ENCODE data around the gene ABHD12.

The ABHD12 gene

DNA sequence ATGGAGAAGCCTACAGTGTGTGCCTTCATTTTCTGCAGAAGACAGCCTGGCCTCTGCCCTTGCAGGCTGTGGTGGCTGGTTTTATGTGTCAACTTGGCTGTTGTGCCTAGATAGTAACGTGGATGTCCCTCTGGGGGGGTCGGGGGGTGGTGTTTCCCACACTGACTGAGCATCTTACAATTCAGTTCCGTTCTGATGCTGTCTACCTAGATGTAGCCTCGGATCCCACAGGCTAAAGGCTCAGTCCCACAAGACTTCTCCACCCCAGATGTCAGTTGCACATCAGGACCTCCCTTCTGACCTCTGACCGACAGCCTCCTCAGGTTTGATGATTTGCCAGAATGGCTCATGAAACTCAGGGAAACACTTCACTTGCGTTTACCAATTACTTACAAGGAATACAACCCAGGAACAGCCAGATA is 138.4 kb downstream of the ABHD12 start:
- Histone ChIP-seq H3K9me3 (ENCODE audit: control insufficient read depth in 2 of 2, low read length in 2 of 2) (no peaks in the 10 kb centered on the region), H3K27me3 (ENCODE audit: control insufficient read depth in 2 of 2, insufficient read depth in 2 of 2, low read length in 2 of 2) (no peaks in the 10 kb centered on the region), H3K9ac (ENCODE audit: low read depth in 1 of 2, low read length in 2 of 2) (peak overlapping the region; percentile 38 to 92), H3K27ac (ENCODE audit: low read depth in 2 of 2, low read length in 2 of 2) (peak overlapping the region; percentile 84 to 96), H3K4me3 (ENCODE audit: low read length in 2 of 2) (peak overlapping the region; percentile 45 to 91), H3K4me1 (ENCODE audit: control insufficient read depth in 2 of 2, insufficient read depth in 2 of 2, low read length in 2 of 2) (peaks cover 38 to 65% of the 10 kb centered on the region in 2 donors), H3K36me3 (ENCODE audit: control insufficient read depth in 2 of 2, insufficient read depth in 2 of 2, low read length in 2 of 2) (peaks cover 4 to 16% of the 10 kb centered on the region in 2 donors)

DNA sequence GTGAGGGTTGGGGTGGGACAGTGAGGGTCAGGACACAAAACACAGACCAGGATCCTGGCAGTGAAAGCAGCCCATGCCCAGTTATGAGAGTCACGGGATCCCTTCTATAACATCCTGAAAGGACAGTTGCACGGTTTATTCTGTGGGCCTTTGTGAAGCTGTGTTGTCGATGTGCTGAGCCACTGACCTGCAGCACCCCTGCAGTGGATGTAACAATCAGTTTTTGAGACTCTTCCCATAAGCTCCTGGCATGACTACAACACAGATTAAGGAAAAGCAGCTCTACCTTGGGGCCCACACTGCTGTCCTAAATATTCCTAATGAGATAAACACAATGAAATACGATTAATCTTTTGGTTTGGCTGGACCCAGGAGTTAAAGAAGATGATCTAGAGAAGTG is 139.1 kb downstream of the ABHD12 start:
- peak overlapping the region in 1 of 2 donors; percentile 96 for H3K27ac ChIP-seq (ENCODE audit: low read depth in 2 of 2, low read length in 2 of 2)
- H3K4me1 ChIP-seq (ENCODE audit: control insufficient read depth in 2 of 2, insufficient read depth in 2 of 2, low read length in 2 of 2), result peaks cover 44 to 64% of the 10 kb centered on the region in 2 donors
- peaks cover 4 to 11% of the 10 kb centered on the region in 2 donors for H3K36me3 ChIP-seq (ENCODE audit: control insufficient read depth in 2 of 2, insufficient read depth in 2 of 2, low read length in 2 of 2)
- H3K9ac ChIP-seq (ENCODE audit: low read depth in 1 of 2, low read length in 2 of 2), result peak overlapping the region in 1 of 2 donors; percentile 92
- H3K9me3 ChIP-seq (ENCODE audit: control insufficient read depth in 2 of 2, low read length in 2 of 2), result no peaks in the 10 kb centered on the region
- peak overlapping the region; percentile 45 to 91 for H3K4me3 ChIP-seq (ENCODE audit: low read length in 2 of 2)
- no peaks in the 10 kb centered on the region for H3K27me3 ChIP-seq (ENCODE audit: control insufficient read depth in 2 of 2, insufficient read depth in 2 of 2, low read length in 2 of 2)

DNA sequence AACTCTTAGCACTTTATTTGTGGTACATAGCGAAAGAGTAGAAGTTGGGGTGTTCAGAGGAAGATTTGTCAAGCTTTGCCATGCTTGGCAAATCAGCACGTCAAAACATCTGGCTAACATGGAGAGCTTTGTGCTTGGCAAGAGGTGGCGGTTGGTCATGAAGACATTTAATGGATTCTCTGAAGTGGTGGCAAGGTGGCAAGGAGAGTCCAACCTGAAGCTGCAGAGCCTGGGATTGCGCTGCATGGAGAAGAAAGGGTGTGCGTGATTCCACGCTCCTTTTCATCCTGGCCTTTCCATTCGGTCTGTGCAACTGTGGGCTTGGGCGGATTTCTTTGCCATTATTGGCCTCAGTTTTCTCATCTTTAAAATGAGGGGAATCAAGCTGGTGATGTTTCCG is 139.6 kb downstream of the ABHD12 start:
- Histone ChIP-seq H3K4me3 (ENCODE audit: low read length in 2 of 2) (peak overlapping the region; percentile 91 to 93), H3K9me3 (ENCODE audit: control insufficient read depth in 2 of 2, low read length in 2 of 2) (no peaks in the 10 kb centered on the region), H3K27ac (ENCODE audit: low read depth in 2 of 2, low read length in 2 of 2) (peak overlapping the region in 1 of 2 donors; percentile 96), H3K4me1 (ENCODE audit: control insufficient read depth in 2 of 2, insufficient read depth in 2 of 2, low read length in 2 of 2) (peaks cover 49 to 66% of the 10 kb centered on the region in 2 donors), H3K36me3 (ENCODE audit: control insufficient read depth in 2 of 2, insufficient read depth in 2 of 2, low read length in 2 of 2) (peaks cover 4 to 9% of the 10 kb centered on the region in 2 donors), H3K27me3 (ENCODE audit: control insufficient read depth in 2 of 2, insufficient read depth in 2 of 2, low read length in 2 of 2) (no peaks in the 10 kb centered on the region), H3K9ac (ENCODE audit: low read depth in 1 of 2, low read length in 2 of 2) (peak overlapping the region in 1 of 2 donors; percentile 92)

DNA sequence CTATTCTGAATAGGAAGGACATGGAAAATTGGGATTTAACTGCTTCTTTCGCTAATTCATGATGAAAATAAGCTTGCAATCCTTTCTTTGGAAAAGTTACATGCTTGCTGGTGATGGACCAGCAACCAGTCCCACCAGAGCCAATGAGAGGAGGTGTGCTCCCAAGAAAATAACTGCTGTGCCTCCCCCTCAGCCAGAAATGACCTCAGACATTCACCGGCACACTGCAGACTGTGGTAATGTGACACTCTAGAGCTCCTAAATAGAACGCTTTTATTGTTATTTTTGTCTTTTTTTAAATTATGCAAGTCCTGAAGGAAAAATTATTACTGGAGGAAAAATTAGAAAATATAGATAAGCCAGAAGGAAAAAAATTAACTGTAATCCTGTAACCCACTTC is 140.1 kb downstream of the ABHD12 start:
- no peaks in the 10 kb centered on the region for H3K27me3 ChIP-seq (ENCODE audit: control insufficient read depth in 2 of 2, insufficient read depth in 2 of 2, low read length in 2 of 2)
- peak overlapping the region; percentile 63 to 96 for H3K27ac ChIP-seq (ENCODE audit: low read depth in 2 of 2, low read length in 2 of 2)
- peaks cover 49 to 70% of the 10 kb centered on the region in 2 donors for H3K4me1 ChIP-seq (ENCODE audit: control insufficient read depth in 2 of 2, insufficient read depth in 2 of 2, low read length in 2 of 2)
- H3K9me3 ChIP-seq (ENCODE audit: control insufficient read depth in 2 of 2, low read length in 2 of 2), result no peaks in the 10 kb centered on the region
- H3K36me3 ChIP-seq (ENCODE audit: control insufficient read depth in 2 of 2, insufficient read depth in 2 of 2, low read length in 2 of 2), result peaks cover 4 to 9% of the 10 kb centered on the region in 2 donors
- peak overlapping the region in 1 of 2 donors; percentile 92 for H3K9ac ChIP-seq (ENCODE audit: low read depth in 1 of 2, low read length in 2 of 2)
- peak overlapping the region; percentile 91 to 93 for H3K4me3 ChIP-seq (ENCODE audit: low read length in 2 of 2)
